Activated B cell treated with CpG ODN at 0.5 μM for 24 hours (primary cell): ENCODE measurements around the gene OR4N2. TPM values are rescaled to one million over a fixed set of nuclear protein-coding genes. Genes with fewer than 3 reads are reported as not detected.
"Not testable (repeated sequence)": the region's sequence is repeated elsewhere in the genome, so short reads cannot be mapped to it uniquely, and the experiment has no call there.

Experiments
- ATAC-seq: fragments of 200-7000 bp; cut with Tn5 transposase; one replicate; pipeline ENCODE4 v1.10.0; 2021; ENCODE audit warnings: low read depth, mild to moderate bottlenecking, moderate library complexity
- CTCF ChIA-PET: fragments of 350-600 bp; sonication (Branson Sonifier 250); formaldehyde crosslinking; loops from one replicate; lab custom pipeline; 2021; ENCODE audit warnings: antibody characterized with exemption; lab: Charles Lee
- POLR2A ChIA-PET: fragments of 350-600 bp; sonication (Branson Sonifier 250); formaldehyde crosslinking; loops from one replicate; lab custom pipeline; 2021; ENCODE audit warnings: antibody characterized with exemption; lab: Charles Lee
- DNase-seq: peaks from one replicate; pipeline ENCODE4 v3.0.0; 2022
- H3K27ac Mint-ChIP-seq: one replicate; pipeline ENCODE4 v1.8.0; 2020; ENCODE audit warnings: mixed read lengths
- H3K27me3 Mint-ChIP-seq: one replicate; pipeline ENCODE4 v1.8.0; 2021; ENCODE audit warnings: mixed read lengths
- H3K36me3 Mint-ChIP-seq: one replicate; pipeline ENCODE4 v1.8.0; 2021; ENCODE audit warnings: low read depth, mixed read lengths
- H3K4me1 Mint-ChIP-seq: one replicate; pipeline ENCODE4 v1.8.0; 2021; ENCODE audit warnings: mixed read lengths
- H3K4me3 Mint-ChIP-seq: one replicate; pipeline ENCODE4 v1.8.0; 2020; ENCODE audit warnings: mild to moderate bottlenecking, mixed read lengths
- H3K9me3 Mint-ChIP-seq: one replicate; pipeline ENCODE4 v1.8.0; 2020; ENCODE audit warnings: mixed read lengths
- CTCF ChIP-seq: fragments of 200-600 bp; IDR thresholded peaks from one replicate; pipeline ENCODE4 v1.8.0; 2022; ENCODE audit warnings: antibody characterized with exemption, mild to moderate bottlenecking
- intact Hi-C: fragments of 100-400 bp; cut with micrococcal nuclease; formaldehyde crosslinking; loops from one replicate; pipeline ENCODE4 v1.15.1; 2024
- total RNA-seq: library from RNA; stranded (reverse); gene quantifications from 2 replicates; pipeline ENCODE4 v1.2.3, GENCODE V29; 2022

OR4N2 gene
- total RNA-seq, 1 donor from 2014 or later = not detected

DNA sequence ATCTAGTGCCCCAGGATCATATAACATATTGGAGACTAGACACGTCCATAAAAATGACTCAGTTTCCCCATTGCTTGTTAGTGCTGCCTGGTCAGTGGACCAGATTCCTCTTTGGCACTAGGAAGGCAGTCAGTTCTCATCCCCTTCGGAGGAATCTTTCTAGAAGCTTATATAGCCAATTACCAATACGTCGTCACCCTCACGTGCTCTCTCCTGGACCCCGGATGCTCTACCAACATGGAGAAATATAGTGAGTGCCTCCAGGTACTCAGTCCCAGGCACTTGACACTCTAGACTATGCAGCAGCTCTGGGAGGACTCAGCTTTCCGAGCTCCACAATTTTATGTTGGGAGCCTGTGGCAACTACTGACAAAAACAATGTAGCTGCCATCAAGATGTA is 15.4 kb upstream of the OR4N2 start:
- H3K27ac Mint-ChIP-seq, DNase-seq, POLR2A ChIA-PET, H3K4me3 Mint-ChIP-seq, H3K9me3 Mint-ChIP-seq, H3K36me3 Mint-ChIP-seq, intact Hi-C loops, ATAC-seq, CTCF ChIA-PET, H3K27me3 Mint-ChIP-seq, H3K4me1 Mint-ChIP-seq: not testable (repeated sequence)

DNA sequence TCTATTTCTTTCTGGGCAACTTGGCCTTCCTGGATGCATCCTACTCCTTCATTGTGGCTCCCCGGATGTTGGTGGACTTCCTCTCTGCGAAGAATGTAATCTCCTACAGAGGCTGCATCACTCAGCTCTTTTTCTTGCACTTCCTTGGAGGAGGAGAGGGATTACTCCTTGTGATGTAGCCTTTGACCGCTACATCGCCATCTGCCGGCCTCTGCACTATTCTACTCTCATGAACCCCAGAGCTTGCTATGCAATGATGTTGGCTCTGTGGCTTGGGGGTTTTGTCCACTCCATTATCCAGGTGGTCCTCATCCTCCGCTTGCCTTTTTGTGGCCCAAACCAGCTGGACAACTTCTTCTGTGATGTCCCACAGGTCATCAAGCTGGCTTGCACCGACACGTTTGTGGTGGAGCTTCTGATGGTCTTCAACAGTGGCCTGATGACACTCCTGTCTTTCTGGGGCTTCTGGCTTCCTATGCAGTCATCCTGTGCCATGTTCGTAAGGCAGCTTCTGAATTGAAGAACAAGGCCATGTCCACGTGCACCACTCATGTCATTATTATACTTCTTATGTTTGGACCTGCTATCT is 7.0 kb upstream of the OR4N2 start:
- POLR2A ChIA-PET, H3K27ac Mint-ChIP-seq, CTCF ChIA-PET, H3K4me3 Mint-ChIP-seq, H3K9me3 Mint-ChIP-seq, H3K27me3 Mint-ChIP-seq, DNase-seq, H3K4me1 Mint-ChIP-seq, H3K36me3 Mint-ChIP-seq, intact Hi-C loops, ATAC-seq: not testable (repeated sequence)

GRCh38 chr14:19799880-19800279 is 3.7 kb upstream of the OR4N2 start:
- no peak overlapping the region for H3K4me3 Mint-ChIP-seq
- intact Hi-C loops = no loop called here
- H3K4me1 Mint-ChIP-seq = no peaks in the 10 kb centered on the region
- no peak overlapping the region for H3K27ac Mint-ChIP-seq
- DNase-seq = no peak
- ChIA-PET POLR2A (no interaction called here), CTCF (no interaction called here)
- no peak for TF ChIP-seq CTCF
- ATAC-seq = no peak
- H3K9me3 Mint-ChIP-seq = peaks cover 8% of the 10 kb centered on the region
- H3K36me3 Mint-ChIP-seq = no peaks in the 10 kb centered on the region
- H3K27me3 Mint-ChIP-seq = no peaks in the 10 kb centered on the region

DNA sequence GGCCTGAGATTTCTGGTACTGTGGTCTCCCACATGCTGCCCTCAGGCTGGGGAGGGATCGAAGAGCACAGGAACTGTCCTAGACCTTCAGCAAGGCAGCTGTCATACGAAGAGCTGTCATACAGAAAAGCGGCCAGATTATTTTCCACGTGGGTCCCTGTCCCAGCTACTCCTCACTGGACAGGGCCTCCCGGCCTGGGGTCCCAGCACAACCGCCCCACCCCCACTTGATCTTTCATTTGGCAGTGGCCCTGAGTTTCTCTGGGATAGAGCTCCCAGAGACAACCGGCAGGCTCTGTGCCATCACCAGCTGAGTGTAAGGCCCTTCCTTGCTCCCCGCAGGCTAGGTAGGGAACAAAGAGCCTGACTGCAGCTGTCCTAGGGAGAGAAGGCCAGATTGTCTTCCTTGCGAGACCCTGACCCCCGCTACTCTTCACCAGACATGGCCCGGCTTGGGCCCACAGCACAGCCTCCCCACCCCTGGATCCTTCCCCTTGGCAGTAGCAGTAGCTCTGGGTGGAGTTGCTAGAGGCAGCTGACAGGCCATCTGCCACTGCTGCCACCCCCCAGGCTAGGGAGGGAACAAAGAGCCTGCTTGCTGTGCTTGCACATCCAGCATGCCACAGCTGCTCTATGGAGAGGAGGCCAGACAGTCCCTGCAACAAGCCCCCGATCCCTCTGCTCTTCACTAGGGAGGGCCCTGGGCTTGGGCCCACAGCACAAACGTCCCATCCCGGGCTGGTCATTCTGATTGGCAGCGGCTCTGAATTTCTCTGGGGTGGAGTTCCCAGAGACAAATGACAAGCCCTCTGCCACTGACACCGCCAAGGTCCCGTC is 3.1 kb upstream of the OR4N2 start:
- Mint-ChIP-seq H3K27ac (no peak overlapping the region), H3K36me3 (no peaks in the 10 kb centered on the region), H3K4me1 (no peaks in the 10 kb centered on the region), H3K27me3 (no peaks in the 10 kb centered on the region), H3K4me3 (no peak overlapping the region), H3K9me3 (peaks cover 8% of the 10 kb centered on the region)
- ChIA-PET POLR2A (no interaction called here), CTCF (no interaction called here)
- intact Hi-C loops = no loop called here
- DNase-seq (no peak), ATAC-seq (no peak)
- no peak for TF ChIP-seq CTCF

DNA sequence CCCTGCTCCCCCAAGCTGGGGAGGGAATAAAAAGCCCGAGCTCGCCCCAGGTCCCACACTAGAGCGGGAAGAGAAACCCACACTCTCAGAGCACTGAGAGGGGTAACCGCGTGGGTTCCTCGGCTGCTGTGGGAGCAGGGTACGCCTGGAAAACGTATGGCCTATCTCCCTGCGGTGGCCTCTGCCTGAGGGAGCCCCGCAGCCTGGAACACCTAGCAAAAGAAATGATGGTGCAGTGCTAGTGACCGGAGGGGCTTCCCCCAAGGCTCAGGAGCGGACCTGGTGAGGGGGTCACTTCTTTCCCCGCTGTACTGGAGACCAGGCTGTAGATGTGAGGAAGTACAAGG is 2.5 kb upstream of the OR4N2 start:
- Mint-ChIP-seq H3K4me3 (no peak overlapping the region), H3K9me3 (peaks cover 8% of the 10 kb centered on the region), H3K27ac (no peak overlapping the region), H3K36me3 (no peaks in the 10 kb centered on the region), H3K4me1 (no peaks in the 10 kb centered on the region), H3K27me3 (no peaks in the 10 kb centered on the region)
- intact Hi-C loops = no loop called here
- ATAC-seq (no peak), DNase-seq (no peak)
- POLR2A ChIA-PET = no interaction called here
- CTCF ChIA-PET = no interaction called here
- TF ChIP-seq CTCF = no peak

DNA sequence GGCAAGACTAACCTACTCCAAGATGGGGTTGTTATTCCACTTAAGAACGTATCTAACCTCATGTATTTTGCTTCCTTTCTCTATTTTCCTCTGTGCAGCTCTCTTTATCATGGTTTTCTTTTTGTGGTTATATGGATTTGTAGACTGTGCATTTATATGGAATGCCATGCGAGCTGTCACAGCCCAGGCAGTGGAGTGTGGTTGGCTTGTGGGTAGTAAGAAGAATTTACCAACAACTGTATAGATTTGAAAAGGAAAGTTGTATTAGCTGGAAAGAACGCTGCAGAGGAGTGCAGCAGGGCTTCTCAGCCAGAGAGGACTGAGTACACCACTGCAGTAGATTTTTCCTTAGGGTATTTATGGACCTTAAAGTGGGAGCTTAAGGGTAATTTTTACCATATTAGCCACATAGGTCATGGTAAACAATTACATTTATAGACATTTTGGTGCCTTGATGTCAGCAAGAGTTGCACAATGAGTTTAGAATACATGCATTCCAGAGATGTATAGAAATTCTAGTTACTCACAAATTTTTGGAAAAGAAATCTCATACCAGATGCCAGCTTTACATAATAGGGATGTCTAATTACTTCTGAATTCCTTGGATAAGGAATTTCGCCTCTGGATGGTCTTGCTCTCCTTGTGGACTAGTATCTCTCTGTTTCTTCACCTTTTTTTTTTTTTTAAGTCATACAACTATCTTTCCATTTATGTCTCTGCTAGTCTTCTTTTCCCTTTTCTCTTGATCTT is 9.8 kb downstream of the OR4N2 start:
- H3K36me3 Mint-ChIP-seq, CTCF ChIA-PET, ATAC-seq, H3K4me1 Mint-ChIP-seq, H3K4me3 Mint-ChIP-seq, DNase-seq, H3K27me3 Mint-ChIP-seq, intact Hi-C loops, H3K27ac Mint-ChIP-seq, POLR2A ChIA-PET: not testable (repeated sequence)
- H3K9me3 Mint-ChIP-seq = peaks cover 12% of the 10 kb centered on the region

DNA sequence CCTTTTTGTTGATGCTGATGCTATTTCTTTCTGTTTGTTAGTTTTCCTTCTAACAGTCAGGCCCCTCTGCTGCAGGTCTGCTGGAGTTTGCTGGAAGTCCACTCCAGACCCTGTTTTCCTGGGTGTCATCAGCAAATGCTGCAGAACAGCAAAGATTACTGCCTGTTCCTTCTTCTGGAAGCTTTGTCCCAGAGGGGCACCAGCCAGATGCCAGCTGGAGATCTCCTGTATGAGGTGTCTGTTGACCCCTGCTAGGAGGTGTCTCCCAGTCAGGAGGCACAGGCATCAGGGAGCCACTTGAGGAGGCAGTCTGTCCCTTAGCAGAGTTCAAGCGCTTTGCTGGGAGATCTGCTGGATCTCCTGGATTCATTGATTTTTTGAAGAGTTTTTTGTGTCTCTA is 16.3 kb downstream of the OR4N2 start:
- POLR2A ChIA-PET, H3K27me3 Mint-ChIP-seq: not testable (repeated sequence)

GRCh38 chr14:19821016-19821415 is 17.4 kb downstream of the OR4N2 start:
- H3K4me3 Mint-ChIP-seq, H3K36me3 Mint-ChIP-seq, H3K9me3 Mint-ChIP-seq, CTCF ChIA-PET, ATAC-seq, POLR2A ChIA-PET, H3K4me1 Mint-ChIP-seq, H3K27ac Mint-ChIP-seq, intact Hi-C loops, H3K27me3 Mint-ChIP-seq, DNase-seq: not testable (repeated sequence)

More for the DNA sequence above, 16.3 kb downstream of the OR4N2 start:
- H3K9me3 Mint-ChIP-seq, H3K36me3 Mint-ChIP-seq, ATAC-seq, intact Hi-C loops, CTCF ChIA-PET, H3K27ac Mint-ChIP-seq, H3K4me3 Mint-ChIP-seq, DNase-seq, H3K4me1 Mint-ChIP-seq: not testable (repeated sequence)
